ENCODE results near the gene ATF7IP2. TPM values are rescaled to one million over a fixed set of nuclear protein-coding genes. Genes with fewer than 3 reads are reported as not detected.

Gene ATF7IP2
- total and polyA plus RNA-seq, 2 of the 13 experiments (the other 11 are each of a cell fraction or from before 2014, with no cell fraction given) = 117 to 217 TPM

DNA sequence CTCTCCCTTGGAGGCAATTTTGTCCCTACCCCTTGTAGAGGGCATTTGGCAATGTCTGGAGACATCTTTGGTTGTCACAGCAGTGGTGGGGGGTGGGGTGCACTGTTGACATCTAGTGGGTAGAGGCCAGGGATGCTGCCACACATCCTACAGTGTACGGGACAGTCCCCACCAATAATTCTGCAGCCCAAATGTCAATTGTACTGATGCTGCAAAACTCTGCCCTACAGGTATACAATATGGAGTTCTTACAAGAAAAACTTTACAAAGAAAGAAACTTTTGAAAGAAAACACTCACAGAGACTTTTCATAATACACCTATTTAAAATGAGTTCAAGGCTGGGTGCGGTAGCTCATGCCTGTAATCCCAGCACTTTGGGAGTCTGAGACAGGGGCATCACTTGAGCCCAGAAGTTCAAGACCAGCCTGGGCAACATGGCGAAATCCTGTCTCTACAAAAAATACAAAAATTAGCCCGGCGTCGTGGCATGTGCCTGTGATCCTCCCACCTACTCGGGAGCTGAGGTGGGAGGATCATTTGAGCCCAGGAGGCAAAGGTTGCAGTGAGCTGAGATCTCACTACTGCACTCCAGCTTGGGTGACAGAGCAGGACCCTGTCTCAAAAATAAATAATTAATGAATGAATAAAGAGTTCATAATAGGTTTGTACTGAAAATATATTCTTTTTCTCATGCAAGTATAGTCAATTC is 135.2 kb downstream of the ATF7IP2 start (continued):
- TF ChIP-seq, protein P1, sequence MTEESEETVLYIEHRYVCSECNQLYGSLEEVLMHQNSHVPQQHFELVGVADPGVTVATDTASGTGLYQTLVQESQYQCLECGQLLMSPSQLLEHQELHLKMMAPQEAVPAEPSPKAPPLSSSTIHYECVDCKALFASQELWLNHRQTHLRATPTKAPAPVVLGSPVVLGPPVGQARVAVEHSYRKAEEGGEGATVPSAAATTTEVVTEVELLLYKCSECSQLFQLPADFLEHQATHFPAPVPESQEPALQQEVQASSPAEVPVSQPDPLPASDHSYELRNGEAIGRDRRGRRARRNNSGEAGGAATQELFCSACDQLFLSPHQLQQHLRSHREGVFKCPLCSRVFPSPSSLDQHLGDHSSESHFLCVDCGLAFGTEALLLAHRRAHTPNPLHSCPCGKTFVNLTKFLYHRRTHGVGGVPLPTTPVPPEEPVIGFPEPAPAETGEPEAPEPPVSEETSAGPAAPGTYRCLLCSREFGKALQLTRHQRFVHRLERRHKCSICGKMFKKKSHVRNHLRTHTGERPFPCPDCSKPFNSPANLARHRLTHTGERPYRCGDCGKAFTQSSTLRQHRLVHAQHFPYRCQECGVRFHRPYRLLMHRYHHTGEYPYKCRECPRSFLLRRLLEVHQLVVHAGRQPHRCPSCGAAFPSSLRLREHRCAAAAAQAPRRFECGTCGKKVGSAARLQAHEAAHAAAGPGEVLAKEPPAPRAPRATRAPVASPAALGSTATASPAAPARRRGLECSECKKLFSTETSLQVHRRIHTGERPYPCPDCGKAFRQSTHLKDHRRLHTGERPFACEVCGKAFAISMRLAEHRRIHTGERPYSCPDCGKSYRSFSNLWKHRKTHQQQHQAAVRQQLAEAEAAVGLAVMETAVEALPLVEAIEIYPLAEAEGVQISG (CRISPR knock-in tag; IDR thresholded peaks at IDR 0.05) = peak; percentile 9; the same call in 1 of the 2 replicates
- TF ChIP-seq ZNF777 (CRISPR knock-in tag; IDR thresholded peaks at IDR 0.05) (0 out of 2 replicates have a peak, but pooled peaks have one; percentile 27), MED1 (CRISPR knock-in tag; IDR thresholded peaks at IDR 0.05) (no peak), SETDB1 (CRISPR knock-in tag; IDR thresholded peaks at IDR 0.05; ENCODE audit: borderline replicate concordance) (no peak), NFKBIZ (CRISPR knock-in tag; IDR thresholded peaks at IDR 0.05) (no peak), NFATC3 (CRISPR knock-in tag; IDR thresholded peaks at IDR 0.05) (no peak), CC2D1A (CRISPR knock-in tag; IDR thresholded peaks at IDR 0.05) (no peak), SOX6 (IDR thresholded peaks at IDR 0.05) (no peak), SOX6 (CRISPR knock-in tag; IDR thresholded peaks at IDR 0.05) (no peak), RARG (CRISPR knock-in tag; IDR thresholded peaks at IDR 0.05; ENCODE audit: low read depth) (no peak), ARHGAP35 (CRISPR knock-in tag; IDR thresholded peaks at IDR 0.05; ENCODE audit: borderline replicate concordance) (no peak), ASH2L (IDR thresholded peaks at IDR 0.05; ENCODE audit: insufficient read length, low read depth, low read length) (no peak), KDM2A (CRISPR knock-in tag; IDR thresholded peaks at IDR 0.05; ENCODE audit: borderline replicate concordance, low read depth) (no peak), ZNF350 (CRISPR knock-in tag; IDR thresholded peaks at IDR 0.05; ENCODE audit: borderline replicate concordance, low read depth) (0 out of 2 replicates have a peak, but pooled peaks have one; percentile 9), SCMH1 (CRISPR knock-in tag; IDR thresholded peaks at IDR 0.05; ENCODE audit: borderline replicate concordance) (no peak)
- TF ChIP-seq, protein P2, sequence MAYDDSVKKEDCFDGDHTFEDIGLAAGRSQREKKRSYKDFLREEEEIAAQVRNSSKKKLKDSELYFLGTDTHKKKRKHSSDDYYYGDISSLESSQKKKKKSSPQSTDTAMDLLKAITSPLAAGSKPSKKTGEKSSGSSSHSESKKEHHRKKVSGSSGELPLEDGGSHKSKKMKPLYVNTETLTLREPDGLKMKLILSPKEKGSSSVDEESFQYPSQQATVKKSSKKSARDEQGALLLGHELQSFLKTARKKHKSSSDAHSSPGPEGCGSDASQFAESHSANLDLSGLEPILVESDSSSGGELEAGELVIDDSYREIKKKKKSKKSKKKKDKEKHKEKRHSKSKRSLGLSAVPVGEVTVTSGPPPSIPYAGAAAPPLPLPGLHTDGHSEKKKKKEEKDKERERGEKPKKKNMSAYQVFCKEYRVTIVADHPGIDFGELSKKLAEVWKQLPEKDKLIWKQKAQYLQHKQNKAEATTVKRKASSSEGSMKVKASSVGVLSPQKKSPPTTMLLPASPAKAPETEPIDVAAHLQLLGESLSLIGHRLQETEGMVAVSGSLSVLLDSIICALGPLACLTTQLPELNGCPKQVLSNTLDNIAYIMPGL (CRISPR knock-in tag; IDR thresholded peaks at IDR 0.05; ENCODE audit: borderline replicate concordance in 1 of 2, low read depth in 1 of 2) = no peak
- TF ChIP-seq, protein P3, sequence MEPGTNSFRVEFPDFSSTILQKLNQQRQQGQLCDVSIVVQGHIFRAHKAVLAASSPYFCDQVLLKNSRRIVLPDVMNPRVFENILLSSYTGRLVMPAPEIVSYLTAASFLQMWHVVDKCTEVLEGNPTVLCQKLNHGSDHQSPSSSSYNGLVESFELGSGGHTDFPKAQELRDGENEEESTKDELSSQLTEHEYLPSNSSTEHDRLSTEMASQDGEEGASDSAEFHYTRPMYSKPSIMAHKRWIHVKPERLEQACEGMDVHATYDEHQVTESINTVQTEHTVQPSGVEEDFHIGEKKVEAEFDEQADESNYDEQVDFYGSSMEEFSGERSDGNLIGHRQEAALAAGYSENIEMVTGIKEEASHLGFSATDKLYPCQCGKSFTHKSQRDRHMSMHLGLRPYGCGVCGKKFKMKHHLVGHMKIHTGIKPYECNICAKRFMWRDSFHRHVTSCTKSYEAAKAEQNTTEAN (CRISPR knock-in tag; conservative IDR thresholded peaks at IDR 0.05) = 0 out of 2 replicates have a peak, but pooled peaks have one; percentile 8
- TF ChIP-seq, protein P4, sequence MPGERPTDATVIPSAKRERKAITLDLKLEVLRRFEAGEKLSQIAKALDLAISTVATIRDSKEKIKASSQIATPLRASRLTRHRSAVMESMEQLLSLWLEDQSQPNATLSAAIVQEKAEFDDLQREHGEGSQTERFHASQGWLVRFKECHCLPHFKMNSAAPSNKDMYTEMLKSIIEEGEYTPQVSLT (CRISPR knock-in tag; IDR thresholded peaks at IDR 0.05; ENCODE audit: borderline replicate concordance, low read depth) = no peak
- TF ChIP-seq, protein P5, sequence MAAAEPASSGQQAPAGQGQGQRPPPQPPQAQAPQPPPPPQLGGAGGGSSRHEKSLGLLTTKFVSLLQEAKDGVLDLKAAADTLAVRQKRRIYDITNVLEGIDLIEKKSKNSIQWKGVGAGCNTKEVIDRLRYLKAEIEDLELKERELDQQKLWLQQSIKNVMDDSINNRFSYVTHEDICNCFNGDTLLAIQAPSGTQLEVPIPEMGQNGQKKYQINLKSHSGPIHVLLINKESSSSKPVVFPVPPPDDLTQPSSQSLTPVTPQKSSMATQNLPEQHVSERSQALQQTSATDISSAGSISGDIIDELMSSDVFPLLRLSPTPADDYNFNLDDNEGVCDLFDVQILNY (CRISPR knock-in tag; conservative IDR thresholded peaks at IDR 0.05) = no peak
- TF ChIP-seq, protein P6, sequence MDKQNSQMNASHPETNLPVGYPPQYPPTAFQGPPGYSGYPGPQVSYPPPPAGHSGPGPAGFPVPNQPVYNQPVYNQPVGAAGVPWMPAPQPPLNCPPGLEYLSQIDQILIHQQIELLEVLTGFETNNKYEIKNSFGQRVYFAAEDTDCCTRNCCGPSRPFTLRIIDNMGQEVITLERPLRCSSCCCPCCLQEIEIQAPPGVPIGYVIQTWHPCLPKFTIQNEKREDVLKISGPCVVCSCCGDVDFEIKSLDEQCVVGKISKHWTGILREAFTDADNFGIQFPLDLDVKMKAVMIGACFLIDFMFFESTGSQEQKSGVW (CRISPR knock-in tag; IDR thresholded peaks at IDR 0.05; ENCODE audit: borderline replicate concordance) = no peak
